ENCODE measurements around the gene OR4C45.
"Not testable (repeated sequence)": the region's sequence is repeated elsewhere in the genome, so short reads cannot be mapped to it uniquely, and the experiment has no call there.

The OR4C45 gene

GRCh38 chr11:50032574-50032973, at the start of gene OR4C45:
Gene OR4C45, plus strand, starts transcription at chr11:50032874.
- no peak for DNase-seq (ENCODE audit: low read depth in 2 of 2)

DNA sequence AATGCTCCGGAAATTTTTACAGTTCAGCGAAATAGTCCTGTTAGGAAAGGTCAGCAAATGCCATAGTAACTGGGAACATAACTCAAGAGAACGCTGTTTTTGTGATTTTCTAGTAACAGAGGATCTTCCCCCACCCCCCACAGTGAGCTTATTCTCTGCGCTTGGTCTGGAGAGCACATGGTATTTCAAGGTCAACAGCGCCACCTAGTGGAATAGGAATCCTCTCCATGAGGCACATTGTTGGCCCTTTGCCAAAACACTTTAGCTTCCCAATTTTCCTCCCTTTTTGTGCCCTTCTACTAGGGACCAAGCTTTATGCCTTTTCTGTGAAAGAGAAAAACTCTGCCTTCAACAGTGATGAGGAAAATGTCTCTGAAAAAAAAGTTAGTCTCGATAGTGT, 37.1 kb upstream of the OR4C45 start:
- DNase-seq (ENCODE audit: low read depth in 2 of 2), result peak; percentile 0 to 14

DNA sequence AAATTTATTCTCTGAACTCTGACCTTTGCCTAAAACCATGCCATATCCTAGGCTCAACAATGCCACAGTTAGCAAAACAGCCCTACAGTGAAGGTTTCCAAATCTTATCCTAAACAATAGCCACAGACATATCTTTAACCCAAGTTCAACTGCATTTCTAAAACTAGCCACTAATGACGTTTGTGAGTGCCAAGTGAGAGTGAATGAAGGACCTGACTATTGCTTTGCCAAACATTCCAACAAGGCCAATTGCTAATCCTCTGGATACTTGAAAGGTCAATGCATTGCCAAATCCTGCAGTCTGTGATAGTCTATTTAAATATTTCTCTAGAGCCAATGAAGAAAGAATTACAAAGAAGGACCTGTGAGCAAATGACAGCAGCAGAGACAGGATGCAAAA, 2.5 kb upstream of the OR4C45 start:
- DNase-seq (ENCODE audit: low read depth in 2 of 2), result no peak

- DNase-seq (ENCODE audit: low read depth in 2 of 2), result not testable (repeated sequence)
Observed at GRCh38 chr11:50036239-50036638, 3.6 kb downstream of the OR4C45 start.

- no peak for DNase-seq (ENCODE audit: low read depth in 2 of 2)
Observed at GRCh38 chr11:50037251-50037650, 4.6 kb downstream of the OR4C45 start.

- no peak for DNase-seq (ENCODE audit: low read depth in 2 of 2)
Observed at GRCh38 chr11:50044647-50045046, 12.0 kb downstream of the OR4C45 start.

DNA sequence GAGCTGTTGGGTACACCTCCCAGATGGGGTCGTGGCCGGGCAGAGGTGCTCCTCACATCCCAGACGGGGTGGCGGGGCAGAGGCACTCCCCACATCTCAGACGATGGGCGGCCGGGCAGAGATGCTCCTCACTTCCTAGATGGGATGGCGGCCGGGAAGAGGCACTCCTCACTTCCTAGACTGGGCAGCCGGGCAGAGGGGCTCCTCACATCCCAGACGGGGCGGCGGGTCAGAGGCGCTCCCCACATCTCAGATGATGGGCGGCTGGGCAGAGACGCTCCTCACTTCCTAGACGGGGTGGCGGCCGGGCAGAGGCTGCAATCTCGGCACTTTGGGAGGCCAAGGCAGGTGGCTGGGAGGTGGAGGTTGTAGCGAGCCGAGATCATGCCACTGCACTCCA, 30.4 kb downstream of the OR4C45 start:
- not testable (repeated sequence) for DNase-seq (ENCODE audit: low read depth in 2 of 2)

DNA sequence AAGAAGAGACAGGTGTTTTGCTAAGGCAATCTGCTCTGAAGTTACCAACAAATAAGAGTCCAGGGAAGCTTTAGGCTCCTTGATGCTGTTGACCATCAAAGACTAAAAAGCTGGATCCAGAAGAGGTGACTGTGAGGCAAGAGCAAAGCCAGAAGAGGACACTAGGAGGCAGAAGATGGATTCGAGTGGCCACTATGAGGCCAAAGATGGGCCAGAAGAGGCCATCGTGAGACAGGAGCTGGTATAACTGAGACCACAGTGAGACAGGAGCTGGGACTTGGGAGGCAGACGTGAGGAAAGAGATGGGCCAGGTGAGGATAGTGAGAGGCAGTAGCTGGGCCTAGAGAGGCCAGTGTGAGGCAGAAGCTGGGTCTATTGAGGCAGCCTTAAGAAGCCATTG, 37.7 kb downstream of the OR4C45 start:
- no peak for DNase-seq (ENCODE audit: low read depth in 2 of 2)

GRCh38 chr11:50071584-50072225, 39.0 kb downstream of the OR4C45 start:
- no peak for DNase-seq (ENCODE audit: low read depth in 2 of 2)

DNA sequence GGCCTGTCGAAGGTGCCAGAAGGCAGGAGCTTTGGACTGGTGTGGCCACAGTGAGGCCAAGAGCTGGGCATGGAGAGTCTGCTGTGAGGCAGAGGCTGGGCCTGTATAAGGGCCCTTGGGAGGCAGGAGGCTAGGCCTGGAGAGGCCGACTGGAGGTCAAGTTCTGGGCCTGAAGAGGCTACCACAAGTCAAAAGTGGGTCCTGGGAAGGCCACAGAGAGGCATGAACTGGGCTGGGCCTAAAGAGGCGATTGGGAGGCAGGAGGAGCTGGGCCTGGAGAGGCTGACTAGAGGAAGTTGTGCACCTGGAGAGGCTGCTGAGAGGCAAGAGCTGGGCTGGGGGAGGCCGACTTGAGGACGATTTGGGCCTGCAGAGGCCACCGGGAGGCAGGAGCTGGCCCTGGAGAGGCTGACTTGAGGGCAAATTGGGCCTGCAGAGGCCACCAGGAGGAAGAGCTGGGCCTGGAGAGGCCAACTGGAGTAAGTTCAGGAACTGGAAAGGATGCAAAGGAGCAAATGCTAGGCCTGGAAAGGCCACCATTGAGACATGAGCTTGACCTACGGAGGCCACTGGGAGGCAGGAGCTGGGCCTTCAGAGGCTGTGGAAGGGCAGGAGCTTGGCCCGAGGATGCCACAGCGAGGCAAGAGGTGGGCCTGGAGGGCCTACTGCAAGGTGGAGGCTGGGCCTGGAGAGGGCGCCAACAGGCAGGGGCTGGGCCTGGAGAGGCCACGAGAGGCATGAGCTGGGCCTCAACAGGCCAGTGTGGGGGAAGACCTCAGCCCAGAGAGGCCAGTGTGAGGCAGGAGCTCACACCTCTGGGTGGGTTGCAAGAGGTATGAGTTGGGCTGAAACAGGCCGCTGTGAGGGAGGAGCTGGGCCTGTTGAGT, 39.8 kb downstream of the OR4C45 start:
- DNase-seq (ENCODE audit: low read depth in 2 of 2), result no peak

DNA sequence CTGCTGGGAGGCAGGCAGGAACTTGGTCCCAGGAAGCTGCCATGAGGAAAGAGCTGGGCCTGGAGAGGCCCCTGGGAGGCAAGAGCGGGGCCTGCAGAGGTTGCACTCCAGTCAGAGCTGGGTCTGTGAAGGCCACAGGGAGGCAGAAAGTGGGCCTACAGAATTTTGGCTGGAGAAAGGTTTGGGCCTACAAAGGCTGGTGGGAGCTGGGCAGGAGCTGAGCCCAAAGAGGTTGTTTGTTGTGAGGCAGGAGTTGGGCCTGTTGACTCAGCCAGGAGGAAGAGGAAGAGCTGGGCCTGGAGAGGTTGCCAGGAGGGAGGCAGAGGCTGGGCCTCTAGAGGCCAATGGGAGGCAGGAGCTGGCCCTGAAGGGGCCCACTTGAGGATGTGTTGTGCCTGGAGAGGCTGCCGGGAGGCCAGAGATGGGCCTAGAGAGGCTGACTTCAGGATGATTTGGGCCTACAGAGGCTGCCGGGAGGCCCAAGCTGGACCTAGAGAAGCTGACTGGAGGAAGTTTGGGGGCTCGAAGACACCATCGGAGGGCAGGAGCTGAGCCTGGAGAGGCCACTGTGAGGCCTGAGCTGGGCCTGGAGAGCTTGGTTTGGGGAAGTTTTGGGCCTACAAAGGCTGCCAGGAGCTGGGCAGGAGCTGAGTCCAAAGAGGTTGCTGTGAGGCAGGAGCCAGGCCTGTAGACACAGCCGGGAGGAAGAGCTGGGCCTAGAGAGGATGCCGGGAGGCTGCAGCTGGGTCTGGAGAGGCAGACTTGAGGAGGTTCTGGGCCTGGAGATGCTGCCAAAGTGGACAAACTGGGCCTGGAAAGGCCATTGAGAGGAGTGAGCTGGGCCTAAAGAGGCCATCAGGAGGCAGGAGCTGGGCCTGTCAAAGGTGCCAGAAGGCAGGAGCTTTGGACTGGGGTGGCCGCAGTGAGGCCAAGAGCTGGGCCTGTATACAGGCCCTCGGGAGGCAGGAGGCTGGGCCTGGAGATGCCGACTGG, 40.7 kb downstream of the OR4C45 start:
- DNase-seq (ENCODE audit: low read depth in 2 of 2), result no peak

- DNase-seq (ENCODE audit: low read depth in 2 of 2), result no peak
Observed at GRCh38 chr11:50074161-50074560, 41.5 kb downstream of the OR4C45 start.

DNA sequence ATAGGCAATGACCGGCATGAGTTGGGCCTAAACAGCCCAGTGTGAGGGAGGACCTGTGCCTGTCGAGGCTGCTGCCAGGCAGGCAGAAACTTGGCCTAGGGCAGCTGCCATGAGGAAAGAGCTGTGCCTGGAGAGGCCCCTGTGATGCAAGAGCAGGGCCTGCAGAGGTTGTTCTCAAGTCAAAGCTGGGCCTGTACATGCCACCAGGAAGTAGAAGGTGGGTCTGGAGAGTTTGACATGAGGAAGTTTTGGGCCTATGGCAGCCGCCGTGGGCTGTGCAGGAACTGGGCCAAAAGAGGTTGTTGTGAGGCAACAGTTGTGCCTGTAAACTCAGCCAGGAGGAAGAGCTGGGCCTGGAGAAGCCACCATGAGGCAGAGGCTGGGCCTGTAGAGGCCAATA, 43.2 kb downstream of the OR4C45 start:
- no peak for DNase-seq (ENCODE audit: low read depth in 2 of 2)

- DNase-seq (ENCODE audit: low read depth in 2 of 2), result no peak
Observed at GRCh38 chr11:50077526-50077925, 44.9 kb downstream of the OR4C45 start.

- no peak for DNase-seq (ENCODE audit: low read depth in 2 of 2)
Observed at GRCh38 chr11:50078001-50078400, 45.3 kb downstream of the OR4C45 start.

DNA sequence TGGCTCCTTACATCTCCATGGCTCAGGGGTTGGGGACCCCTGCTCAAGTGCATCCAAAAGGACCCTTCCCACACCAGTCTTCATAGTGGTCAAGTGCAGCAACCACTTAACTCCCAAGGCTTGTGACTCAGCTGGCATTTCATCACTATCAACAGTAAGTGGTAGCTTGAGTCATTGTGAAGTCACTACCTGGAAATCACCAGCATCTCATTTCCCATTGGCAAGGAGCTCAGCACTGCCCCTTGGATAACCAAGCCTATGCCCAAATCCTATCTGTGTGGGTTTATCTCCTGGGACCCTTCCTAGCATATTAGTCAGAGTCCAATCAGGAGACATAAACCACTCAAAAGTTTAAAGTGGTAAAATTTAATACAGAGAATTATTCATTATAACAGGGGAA, 46.3 kb downstream of the OR4C45 start:
- DNase-seq (ENCODE audit: low read depth in 2 of 2), result not testable (repeated sequence)

DNA sequence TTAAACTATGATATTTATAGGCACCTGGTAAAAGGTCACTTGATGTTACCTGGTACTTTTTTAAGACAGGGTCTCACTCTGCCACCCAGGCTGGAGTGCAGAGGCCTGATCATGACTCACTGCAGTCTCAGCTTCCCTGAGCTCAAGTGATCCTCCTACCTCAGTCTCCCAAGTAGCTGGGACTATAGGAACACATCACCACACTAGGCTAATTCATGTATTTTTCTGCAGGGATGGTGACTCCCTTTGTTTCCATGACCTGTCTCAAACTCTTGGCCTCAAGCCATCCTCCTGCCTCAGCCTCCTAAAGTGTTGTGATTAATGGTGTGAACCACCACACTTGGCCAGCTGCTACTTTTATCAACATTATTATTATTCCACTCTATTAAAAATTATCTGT, 47.6 kb downstream of the OR4C45 start:
- DNase-seq (ENCODE audit: low read depth in 2 of 2), result no peak
